AML-193 (cell line): Measurements from ENCODE around the gene CIAO2B.
A peak's percentile ranks its signal among the peaks of the same experiment; 100 is the strongest.
"Not testable (repeated sequence)": the region's sequence is repeated elsewhere in the genome, so short reads cannot be mapped to it uniquely, and the experiment has no call there.

Experiments
- DNase-seq, 2 experiments: peaks; one replicate each; lab custom pipeline; 2025; lab: John Stamatoyannopoulos, UW

CIAO2B gene

DNA sequence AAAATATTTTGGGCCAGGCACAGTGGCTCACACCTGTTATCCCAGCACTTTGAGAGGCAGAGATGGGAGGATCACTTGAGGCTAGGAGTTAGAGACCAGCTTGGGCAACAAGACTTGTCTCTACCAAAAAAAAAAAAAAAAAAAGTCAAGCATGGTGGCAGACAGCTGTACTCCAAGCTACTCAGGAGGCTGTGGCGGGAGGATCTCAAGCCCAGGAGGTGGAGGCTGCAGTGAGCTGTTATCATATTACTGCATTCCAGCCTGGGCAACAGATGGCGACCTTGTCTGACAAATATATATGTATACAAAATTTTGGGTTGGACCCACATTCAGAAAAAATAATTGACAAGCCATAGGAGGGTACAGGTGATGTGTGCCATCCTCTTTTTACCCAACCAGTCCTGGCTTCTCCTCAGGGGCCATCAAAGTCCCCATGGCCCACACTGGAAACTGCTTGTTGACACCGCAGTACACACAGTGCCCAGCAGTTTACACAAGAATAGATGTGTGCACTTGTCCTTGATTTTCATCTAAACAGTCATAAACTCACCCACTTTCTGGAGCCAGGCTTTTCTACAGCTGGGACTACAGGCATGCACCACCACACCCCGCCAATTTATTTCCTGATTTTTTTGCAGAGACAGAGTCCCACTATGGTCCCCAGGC, 2.8 kb upstream of the CIAO2B start:
- no peak for DNase-seq

DNA sequence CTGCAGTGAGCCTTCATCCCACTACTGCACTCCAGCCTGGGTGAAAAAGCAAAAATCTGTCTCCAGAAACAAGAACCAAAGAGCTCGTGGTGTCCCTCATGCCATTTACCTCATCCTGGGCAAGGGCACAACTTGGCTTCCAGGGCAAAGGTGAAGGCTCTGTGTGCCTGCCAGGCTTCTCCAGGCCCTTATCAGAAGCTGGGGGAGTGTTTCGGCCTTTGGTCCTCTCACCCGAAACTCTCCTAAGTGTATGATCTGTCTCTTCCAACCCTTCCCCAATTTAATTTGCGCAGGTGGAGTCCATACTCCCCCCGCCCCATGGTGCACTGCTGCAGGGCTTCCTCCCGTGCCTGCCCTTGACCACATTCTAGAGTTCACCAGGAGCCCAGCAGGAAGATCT, 2.3 kb upstream of the CIAO2B start:
- DNase-seq, result no peak

DNA sequence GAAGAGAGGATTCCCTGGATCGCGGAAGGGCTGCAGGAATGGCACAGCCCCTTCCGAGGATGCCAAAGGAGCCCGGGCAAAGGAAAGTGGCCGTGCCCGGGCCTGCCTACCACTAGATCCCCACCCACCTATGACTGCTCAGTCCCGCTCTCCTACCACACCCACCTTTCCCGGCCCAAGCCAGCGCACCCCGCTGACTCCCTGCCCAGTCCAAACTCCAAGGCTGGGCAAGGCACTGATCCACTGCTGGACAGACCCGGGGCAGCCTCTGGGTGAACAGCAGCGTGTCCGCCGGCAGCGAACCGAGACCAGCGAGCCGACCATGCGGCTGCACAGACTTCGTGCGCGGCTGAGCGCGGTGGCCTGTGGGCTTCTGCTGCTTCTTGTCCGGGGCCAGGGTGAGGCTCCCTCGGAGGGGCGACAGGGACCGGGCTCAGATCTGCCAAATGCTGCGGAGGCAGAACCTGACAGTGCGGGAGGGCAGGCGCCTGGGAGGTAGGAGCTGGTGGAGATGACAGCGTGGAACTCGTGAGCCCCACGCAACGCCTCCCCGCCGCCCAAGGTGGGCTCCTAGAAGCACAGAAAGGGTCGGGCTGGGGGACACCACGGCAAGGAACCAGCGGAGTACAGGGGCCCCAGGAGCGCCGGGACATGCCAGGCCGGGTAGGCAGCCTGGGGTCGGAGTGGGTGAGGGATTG, 1.3 kb upstream of the CIAO2B start, which contains the start of gene CES2:
Gene CES2, plus strand, starts transcription at position 203 of the 698 bp plus-strand sequence. Its CDS starts 120 bp downstream, at position 323.
- no peak for DNase-seq

DNA sequence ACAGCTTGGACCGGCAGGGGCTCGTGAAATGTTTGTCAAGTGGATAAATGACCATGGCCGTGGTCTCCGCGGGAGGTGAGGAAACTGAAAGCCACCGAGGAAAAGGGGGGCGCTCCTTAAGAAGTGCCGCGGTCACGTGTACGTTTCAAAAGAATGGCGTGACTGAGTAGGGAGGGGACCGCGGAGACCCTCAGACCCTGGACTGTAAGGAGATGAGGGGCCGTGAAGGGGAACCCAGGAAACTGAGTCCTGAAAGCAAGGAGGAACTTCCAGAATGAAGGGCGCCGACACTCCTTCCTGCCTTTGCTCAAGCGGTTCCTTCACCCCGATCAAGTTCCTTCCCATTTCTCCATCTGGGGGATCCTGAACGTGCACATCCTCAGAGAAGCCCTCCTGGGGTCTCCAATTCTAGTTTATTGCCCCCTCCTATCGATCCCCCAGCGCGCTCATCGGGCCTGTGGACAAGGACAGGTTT, 674 bp upstream of the CIAO2B start:
- DNase-seq, result not testable (repeated sequence)

DNA sequence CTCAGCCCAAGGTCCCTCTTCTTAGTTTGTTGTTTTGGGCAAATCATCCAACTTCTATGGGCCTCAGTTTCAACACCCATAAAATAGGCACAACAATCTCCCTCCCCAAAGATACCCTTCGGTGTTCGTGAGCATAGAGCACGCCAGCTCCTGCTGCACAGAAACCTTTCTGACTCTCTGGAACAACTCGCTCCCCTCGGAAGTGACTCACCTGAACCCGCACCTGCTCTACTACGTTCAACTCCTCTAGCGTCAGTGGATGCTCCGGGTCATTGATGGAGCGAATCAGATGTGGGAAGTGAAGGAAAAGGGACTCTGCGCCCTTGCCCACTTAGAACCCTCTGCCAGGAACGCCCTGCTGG, 445 bp downstream of the CIAO2B start:
- no peak for DNase-seq

DNA sequence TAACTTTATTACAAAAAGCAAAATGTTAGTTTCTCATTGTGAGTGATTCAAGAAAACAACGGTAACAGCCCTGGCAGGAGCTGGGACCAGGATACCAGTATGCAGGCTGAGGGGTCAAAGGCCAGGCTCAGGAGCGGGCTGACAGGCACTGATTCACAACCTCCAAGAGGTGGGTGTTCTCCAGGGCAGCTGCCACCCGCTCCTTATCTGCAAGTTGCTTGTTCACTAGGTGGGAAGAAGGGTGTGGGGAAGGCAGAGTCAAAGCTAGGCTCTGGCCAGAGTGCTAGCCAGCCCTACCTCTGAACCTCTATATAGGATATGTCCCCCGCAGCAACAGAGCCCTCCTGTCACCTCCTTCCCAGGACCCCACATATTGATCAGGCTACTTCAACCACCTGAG, 2.1 kb downstream of the CIAO2B start:
- no peak for DNase-seq

DNA sequence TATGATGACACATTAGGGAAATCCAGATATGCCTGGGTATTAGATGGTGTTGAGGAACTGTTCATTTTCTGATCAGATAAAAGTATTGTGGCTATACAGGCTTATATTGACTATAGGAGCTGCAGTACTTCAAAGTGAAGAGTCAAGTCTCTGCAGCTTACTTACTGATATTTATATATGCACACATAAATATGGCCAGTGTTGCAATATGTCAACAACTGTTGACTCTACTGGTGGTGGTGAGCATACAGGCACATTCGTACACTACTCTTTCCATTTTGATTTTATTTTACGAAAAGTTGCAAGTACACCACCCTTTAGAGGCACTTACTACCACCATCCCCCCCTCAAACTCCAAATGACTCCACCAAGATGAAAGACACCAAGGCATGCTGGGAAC, 2.5 kb downstream of the CIAO2B start:
- DNase-seq, result no peak

DNA sequence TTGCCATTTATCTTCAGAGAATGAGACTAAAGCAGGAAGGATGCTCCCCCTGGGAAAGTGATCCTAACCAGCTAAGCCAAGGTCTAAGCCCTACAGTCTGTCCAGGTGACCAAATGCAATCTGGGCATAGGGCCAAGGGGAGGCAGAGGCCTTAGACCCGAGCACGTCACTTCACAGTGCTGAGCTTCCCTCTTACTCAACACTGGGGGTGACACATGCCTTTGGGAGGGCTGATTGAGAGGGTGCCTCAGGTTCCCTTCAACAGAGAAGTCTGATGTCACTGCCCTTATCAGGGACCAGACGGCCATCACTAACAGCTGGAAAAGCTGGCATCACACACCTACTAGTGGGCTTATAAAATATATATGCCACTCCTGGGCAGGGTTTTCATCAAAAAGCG, 4.0 kb downstream of the CIAO2B start:
- no peak for DNase-seq

DNA sequence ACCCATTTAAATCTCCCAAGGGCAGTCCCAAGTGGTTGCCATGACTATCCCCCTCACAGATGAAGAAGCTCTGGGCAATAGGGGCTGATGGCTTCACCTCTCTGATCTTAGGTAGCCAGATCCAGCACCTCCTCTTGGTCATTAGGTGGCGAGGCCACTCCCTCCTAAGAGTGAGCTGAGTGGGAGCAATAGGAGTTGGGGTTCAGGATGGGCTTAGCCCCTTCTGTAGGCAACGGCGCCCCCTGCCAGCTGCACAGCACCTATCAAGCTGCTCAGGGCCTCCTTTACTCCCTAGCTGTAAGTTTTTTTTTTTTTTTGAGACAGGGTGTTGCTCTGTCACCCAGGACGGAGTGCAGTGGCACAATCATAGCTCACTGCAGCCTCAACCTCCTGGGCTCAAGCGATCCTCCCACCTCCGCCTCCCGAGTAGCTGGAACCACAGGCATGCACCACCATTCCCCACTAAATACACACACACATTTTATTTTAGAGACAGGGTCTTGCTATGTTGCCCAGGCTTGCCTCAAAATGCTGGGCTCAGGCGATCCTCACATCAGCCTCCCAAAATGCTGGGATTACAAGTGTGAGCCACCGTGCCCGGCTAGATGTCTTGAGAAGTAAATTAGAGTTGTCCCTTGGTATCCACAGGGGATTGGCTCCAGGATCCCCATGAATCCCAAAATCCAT, 5.4 kb downstream of the CIAO2B start:
- DNase-seq, result peak; percentile 30 to 32

DNA sequence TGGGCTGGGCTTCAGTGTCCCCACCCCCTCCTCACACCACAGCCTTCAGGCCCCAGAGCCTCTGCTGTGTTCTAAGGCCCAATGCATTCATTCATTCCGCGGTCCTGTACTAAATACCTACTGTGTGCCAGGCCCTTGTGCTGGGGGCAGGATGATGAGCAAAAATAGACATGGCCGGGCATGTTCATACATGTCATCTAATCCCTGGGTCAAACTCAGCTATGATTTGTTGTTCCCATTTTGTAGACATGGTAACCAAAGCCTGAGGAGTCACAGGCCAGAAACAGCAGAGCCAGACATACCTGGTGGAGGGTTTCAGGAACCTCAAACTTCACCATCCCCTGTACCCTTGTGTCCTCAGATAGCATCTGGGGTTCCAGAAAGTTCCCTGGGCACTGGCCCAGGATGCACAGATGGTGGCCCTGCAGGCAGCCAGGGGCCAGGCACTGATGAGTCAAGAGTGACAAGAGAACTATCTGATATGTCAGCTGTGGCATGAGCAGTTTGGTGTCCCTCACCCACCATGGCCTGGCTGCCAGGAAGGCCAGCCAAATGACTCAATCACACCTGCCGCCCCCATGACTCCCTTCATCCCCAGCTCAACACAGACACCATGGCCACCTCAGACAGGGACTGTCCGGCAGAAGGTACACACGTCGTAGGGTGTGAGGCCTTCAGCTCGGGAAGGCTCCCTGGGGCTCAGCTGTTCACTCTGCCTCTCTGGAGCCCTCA, 6.1 kb downstream of the CIAO2B start:
- no peak for DNase-seq

DNA sequence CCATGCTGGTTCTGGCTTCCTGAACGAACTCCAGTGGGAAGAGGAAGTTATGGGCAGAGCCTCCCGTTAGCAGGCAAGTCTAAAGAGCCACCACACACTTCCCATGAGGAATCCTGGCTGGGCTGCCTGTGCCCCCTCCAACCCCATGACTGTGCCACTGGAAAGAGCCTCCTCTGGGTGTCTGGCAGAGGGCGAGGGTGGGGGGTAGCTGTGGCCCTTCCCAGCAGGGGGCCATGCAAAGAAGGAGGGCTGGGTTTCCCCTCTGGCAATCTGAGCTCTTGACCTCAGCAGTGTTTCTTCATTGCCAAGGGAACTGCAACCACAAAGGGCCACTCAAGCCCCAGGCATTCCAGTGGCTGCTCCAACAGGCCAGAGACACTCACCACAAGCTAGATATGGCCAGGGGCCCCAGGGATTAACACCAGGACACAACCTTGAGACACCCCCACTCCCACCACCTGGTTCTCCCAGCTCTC, 7.2 kb downstream of the CIAO2B start:
- peak; percentile 27 to 44 for DNase-seq

DNA sequence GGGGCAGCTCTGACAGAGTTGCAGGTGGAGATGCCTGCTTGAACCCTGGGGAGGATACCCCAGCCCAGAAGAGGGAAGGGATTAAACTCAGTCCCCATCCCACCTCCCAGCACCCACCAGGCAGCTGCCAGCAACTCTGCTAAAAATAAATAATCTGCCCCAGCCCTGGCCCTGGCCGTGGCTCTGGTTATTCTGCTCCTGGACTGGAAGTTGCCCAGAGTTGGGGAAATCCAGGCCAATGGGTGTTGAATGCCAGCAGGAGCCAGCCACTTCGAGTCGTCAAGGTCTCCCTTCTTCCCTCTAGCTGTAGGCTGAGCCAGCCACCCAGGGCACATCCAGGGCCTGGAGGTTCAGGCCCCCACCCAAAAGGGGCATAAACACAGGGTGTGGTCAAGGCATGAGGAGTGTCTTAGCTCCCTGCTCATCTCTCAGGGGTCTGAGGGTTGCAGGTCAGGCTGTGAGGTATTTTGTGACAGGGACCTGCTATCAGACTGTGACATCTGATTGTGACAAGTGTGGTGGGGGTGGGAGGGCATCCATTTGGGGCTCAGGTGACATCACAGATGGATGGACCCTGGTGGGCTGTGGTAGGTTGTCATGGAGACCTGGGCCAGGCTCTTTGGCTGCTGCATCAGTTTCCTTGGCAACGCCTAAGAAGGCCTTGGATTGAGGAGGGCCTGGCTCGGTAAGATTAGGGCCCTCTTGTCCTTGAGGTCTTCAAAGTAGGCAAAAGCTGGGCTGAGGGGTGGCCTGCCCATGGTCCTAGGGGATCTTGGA, 7.8 kb downstream of the CIAO2B start:
- DNase-seq, result no peak

DNA sequence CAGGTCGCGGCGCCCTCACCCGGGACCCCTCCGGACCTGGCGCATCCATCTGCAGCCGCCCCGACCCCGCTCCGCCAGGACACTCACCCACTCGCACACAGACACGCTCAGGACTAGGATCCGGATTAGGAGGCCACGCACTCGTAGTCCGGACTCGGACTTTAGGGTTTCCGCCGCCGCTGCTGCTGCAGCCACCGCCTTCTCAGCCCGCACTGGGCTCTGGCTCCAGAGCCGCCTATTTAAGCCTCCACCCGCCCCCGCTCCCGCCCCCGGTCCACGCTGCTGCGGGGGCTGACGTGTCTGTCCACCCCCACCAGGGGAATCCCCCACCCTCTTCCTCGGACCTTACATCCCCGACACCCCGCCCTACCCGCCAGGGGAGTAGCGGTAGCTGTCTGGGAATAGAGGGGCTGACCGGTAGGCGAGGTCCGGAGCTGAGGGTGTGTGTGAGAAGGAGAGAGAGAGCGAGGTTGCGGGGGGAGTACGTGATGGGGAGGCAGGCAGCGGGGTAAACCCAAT, 8.8 kb downstream of the CIAO2B start, which contains the start of gene RRAD:
Gene RRAD, minus strand, starts transcription at position 214 of the 519 bp plus-strand sequence. CDS start 356 bp downstream, outside the sequence.
- DNase-seq, result no peak

DNA sequence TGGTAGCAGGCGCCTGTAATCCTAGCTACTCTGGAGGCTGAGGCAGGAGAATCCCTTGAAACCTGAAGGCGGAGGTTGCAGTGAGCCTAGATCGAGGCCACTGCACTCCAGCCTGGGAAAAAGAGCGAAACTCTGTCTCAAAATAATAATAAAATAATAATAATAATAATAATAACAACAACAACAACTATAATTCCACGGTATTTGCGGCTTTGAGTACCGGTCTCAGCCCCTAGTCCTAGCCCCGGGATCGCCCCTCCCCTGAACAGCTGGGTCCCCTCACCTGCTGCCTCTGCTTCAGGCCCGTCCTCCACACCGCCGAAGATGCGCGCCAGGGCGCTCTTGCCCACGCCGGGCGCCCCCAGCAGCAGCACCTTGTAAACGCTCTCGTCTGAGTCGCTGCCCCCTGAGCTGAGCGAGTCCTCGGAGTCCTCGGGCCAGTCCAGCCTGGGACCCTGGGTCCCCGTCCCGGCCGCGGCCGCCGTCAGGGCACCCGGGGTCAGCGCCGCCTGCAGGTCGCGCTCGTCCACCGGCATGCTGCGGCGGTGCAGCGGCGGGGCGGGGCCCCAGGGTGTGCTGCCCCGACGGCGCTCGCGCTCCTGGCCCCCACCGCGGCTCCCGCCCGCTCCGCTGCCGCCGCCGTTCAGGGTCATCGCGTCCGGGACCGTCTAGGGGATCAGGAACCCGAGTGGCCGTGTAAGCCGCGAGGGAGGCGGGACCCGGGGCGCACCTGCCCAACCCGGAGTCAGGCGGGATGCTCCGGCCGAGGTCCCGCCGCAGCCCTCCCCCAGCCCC, 9.5 kb downstream of the CIAO2B start:
- no peak for DNase-seq

DNA sequence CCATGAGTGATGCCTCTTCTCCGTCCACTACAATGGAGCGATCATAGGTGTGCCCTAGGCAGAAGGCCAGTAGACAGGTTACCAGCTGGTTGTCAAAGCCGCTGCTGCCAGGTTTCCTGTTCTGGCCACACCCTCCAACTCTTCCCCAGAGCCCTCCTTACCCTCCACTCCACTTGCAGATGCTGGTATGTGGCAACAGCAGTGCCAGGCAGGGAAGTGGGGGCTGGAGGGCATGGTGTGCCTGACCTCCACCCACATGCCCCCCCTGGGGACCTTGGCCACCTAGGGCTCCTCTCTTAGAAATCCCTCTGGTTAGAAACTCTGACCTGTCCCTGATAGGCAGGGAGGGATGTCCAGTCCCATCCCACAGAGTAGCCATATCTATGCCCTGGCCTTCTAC, 10.3 kb downstream of the CIAO2B start:
- no peak for DNase-seq

DNA sequence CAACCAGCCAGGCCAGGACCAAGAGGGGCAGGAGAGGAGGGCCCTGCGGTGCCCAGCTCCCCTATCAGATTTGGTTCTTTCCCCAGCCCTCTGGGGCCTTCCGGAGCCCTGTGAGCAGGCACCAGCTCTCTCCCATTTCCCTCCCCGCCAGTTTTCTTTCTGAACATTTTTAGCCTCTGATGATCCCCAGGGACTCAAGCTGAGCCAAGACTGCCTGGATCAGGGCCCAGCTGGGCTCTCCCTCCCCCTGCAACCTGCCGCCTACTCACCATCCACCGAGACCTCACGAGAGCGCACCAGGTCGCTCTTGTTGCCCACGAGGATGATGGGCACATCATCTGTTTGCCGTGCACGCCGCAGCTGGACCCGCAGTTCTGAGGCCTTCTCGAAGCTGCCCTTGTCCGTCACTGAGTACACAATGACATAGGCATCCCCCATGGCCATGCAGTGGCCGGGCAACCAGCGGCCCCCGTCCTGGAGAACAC, 10.9 kb downstream of the CIAO2B start:
- no peak for DNase-seq

DNA sequence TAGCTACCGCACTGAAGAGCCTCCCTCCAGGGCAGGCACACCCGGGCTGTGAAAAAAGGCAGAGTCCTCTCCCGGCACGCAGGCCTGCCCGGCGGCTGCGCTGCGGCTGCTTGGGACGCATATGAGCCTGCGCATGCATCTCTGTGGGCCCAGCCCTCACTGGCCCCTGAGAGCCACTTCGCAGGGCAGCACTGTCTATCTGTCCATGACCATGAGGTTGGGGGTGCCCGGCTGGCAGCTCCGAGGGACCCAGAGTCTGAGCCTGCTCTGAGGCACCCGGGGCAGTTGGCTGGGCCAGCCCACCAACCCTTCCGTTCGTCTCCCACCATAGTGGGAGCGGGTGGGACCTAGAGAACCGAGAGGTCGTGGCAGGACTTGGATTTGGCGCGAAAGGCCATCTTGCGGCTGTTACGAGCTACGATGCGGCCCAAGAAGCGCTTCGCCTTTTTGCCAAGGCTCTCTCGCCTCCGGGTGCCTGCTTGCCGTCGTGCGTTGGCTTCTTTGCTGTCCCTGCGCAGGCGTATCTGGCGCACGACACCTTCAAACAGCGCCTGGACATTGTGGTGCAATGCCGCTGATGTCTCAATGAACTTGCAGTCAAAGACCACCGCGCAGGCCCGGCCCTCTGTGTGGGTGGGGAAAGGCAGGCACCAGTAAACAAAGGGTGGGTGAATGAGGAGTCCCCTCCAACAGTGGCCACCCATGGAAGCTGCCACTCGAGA, 12.3 kb downstream of the CIAO2B start:
- no peak for DNase-seq

DNA sequence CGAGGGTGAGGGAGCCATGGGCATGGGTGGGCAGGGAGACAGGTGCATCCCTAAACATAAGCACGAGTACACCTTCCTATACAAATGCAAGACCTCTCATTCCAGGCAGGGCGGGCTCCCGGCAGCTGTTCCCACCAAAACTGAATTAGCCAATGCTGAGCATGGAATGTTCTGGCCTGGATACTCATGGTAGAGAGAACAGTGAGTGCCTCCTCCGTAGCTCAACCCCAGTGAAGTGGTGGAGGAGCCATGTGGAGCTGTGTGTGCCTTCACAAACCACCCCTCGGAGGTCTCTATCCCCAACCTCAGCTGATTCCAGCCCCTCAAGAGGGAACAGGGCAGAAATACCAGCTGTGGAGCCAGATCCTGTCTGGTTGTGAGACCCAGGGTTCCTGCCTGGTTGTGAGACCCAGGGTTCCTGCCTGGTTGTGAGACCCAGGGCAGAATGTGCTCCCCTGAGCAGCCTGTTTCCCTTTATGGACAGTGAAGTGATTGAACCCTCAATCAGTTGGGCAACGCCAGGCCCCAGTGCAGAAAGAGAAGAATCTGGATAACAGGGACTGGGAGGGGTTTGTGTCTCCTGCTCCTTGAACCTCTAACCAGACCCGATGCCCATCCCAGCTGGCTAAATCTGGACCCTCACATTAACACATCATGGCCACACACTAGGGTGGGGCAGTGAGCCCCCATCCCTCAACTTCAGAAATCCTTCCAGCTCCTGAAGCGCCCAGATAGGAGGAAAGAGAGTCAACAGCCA, 13.1 kb downstream of the CIAO2B start:
- DNase-seq, result no peak

DNA sequence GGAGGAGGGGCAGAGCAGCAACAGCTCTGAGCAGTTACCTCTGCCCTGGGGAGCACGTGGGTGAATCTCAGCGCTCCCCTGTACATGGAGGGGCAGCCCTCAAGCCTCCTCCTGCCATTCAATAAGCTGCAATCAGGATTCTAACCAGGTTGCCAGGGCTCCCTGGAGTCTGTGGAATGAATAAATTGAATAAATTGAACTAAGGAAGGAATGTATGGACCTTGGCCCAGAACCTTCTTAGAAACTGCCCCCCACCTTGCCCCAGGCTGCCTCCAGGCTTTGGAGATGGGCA, 14.0 kb downstream of the CIAO2B start:
- DNase-seq, result no peak
